GM18858 (cell line): ENCODE data around the gene XNDC1N.

Experiments
- ATAC-seq: cut with Tn5 transposase; IDR thresholded peaks from one replicate; pipeline ENCODE4 v1.9.1; 2021; ENCODE audit not compliant: unreplicated experiment

Gene XNDC1N

DNA sequence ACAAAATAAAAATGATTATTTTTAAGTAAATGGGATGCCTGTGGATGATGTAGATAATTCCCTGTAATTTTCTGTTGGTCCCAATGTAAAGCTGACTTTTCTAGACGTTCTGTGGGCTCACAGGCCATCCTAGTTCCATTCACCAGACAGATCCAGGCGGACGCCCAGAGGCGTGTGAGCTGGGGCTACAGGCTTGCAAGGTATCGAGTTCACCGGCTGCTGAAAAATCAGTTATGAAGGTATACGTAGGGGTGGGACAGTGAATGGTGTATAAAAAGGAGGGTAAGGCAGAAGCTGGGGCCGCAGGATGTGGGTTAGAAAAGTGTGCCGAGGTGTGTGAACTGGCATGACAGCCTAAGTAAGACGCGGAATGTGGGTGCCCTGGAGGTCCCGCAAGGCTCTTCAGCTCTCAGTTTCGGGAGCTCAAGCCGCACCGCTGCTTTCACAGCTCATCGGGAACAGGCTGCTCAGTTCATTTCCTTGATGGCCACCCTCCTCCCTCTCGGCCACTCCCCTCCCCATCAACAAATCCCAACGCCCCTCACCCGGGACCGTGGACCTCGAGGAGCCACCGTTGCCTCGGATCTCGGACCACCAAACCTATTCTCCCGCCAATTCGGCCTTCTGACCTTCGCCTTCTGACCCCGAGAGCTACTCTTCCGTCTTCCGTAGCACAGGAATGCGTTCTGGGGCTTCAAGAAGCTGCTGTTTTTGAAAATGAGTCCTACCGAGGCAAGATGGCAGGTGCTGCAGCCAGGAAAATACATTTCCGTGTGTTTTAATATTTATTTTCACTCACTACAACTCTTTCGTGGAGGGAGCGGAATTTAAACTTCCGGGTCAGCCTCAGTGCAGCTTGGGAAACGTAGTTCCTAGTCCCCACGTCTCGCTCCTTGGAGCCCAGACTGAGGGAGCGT, at the start of gene XNDC1N:
Gene XNDC1N, minus strand, starts transcription at position 775 of the 917 bp plus-strand sequence. CDS start 5,241 bp downstream, outside the sequence.
- ATAC-seq: peak; percentile 46

DNA sequence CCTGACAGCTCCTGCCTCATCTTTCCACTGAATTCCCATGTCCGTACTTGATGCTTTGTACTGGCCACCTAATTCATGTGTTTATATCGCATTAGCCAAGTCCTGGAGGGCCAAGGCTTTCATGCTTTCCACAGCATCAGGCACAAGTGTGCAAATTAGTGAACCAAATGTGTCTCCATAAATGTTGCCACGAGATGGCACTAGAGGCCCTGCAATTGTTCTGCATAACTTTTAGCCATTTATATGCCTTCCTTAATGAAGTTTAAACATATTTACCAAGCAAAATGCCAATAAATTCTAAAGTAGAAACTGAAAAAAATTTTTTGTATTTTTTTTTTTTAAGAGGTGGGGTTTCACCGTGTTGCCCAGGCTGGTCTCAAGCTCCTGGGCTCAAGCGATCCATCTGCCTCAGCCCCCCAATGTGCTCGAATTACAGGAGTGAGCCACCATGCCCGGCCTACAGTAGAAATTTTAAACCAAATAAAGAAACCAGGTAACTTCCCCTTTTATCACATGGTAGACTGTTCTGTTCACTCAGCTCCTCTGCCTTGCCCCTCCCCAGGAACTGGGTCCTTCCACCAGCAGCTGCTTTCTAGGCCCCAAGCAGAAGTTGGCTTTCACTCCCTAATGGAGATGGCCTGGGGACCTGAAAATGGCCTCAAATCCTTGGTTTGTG, 49.5 kb upstream of the XNDC1N start:
- no peak for ATAC-seq

- no peak for ATAC-seq
Observed at GRCh38 chr11:71977090-71977489, 48.7 kb upstream of the XNDC1N start.

DNA sequence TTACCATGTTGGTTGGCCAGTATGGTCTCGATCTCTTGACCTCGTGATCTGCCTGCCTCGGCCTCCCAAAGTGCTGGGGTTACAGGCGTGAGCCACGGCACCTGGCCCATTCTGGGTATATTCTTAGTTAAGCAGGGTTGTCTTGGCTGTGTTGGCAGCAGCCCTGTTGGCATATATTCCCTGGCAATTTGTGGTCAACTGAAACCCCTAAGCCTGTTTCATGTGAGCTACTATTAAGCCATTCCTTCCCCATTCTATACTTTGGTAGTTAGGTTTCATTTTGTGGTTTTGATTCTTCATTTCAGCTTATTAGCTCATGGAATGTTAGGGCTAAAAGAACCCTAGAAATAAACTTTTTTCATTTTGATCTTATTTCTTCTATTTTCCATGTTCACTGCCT, 48.2 kb upstream of the XNDC1N start:
- no peak for ATAC-seq

DNA sequence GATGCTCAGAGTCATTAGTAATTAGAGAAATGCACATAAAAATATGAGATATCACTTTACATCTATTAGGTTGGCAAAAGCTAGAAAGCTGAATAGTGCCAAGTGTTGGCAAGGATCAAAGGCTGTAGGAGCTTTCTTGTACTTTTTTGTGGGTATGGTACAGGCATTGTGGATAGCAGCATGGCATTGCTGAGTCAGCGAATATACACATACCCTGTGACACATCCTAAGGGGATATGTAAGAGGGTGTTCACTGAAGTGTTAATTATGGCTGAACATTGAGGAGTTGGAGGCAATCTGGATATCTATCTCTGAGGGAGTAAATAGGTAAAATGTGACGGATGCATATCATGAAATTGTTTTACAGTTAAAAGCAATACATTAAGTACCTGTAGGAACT, 43.3 kb upstream of the XNDC1N start:
- ATAC-seq: no peak

DNA sequence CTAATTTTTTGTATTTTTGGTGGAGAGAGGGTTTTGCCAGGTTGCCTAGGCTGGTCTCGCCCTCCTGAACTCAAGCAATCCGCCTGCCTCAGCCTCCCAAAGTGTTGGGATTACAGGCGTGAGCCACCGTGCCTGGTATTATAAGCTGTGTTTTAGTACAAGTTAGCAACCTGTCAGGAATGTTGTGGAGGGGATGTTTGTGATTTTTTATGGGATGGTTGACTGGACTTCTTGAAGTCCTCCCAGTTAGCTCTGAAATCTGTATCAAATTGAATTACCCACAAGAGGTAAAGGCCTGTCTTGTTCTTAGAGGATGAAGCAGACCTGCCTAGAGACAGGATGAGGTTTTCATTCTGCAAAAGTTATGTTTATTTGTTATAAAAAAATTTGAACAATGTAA, 36.2 kb upstream of the XNDC1N start:
- no peak for ATAC-seq

DNA sequence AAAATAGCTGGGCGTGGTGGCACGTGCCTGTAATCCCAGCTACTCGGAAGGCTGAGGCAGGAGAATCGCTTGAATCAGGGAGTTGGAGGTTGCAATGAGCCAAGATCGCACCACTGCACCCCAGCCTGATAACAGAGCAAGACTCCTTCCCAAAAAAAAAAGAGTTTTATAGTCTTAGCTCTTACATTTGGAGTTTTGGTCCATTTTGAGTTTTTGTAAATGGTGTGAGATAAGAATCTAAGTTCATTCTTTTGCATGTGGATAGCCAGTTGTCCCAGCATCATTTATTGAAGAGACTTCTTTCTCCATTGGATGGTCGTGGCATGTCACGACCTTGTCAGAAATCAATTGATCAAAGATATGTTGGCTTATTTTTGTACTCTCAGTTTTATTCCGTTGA, 35.1 kb upstream of the XNDC1N start:
- no peak for ATAC-seq

DNA sequence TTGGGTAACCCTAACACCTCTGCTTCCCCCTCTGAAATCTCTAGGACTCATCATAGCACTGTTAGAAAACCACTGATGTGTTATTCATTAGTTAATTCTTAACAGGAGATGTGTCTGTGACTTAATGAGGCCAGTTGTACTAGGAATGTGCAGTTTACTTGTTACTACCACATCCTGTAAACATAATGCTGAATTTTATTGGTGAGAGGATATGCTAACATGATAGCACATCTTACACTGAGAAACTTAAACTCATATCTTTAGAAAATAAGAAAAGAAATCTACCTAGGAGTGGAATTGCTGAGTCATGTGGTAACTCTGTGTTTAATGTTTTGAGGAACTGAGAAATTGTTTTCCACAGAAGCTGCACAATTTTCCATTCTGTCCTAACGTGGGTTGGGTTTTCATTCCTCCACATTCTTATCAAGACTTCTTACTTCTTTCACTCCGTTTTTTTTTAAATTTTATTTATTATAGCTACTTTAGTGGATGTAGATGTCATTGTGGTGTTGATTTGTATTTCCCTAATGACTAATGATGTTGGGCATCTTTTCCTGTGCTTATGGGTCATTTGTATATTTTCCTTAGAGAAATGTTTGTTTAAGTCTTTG, 34.1 kb upstream of the XNDC1N start:
- ATAC-seq: peak; percentile 62

DNA sequence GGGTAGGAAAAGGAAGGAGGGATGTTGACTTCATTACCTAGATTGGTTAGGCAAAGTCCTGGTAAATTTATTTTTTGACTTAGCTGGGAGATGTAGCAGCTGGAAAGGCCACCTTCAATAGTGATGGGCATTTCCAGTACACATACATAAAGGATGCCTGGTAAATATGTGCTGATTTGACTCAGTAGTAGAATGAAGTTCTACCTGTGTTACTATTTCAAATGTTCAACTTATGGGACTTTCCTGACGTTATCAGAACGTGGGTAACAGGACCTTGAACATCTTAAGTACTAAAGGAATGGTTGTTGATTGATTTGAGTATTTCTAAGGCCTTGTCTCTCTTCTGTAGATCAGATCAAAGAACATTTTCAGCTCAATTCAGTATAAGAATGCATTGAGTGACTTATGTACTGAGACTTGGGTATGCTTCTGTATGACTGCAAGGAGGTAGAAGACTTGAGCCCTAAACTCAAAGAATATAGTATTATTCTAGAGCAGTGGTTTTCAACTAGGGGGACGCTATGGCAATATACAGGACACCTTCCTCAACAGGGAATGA, 27.6 kb upstream of the XNDC1N start:
- ATAC-seq: no peak

DNA sequence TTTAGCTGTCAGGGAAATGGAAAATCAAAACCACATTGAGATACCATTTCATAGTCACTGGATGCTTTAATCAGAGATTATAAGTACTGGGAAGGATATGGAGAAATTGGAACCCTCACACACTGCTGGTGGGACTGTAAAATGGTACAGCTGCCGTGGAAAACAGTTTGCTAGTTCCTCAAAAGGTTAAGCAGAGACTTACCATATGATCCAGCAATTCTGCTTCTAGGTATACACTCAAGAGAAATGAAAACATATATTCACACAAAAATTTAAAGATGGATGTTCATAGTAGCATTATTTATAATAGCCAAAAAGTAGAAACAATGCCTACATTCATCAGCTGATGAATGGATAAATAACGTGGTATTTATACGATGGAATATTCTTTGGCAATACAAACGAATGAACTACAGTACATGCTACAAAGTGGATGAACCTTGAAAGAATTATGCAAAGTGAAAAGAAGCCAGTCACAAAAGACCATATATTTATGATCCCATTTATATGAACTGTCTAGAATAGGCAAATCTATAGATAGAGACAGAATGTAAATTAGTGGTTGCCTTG, 23.4 kb upstream of the XNDC1N start:
- ATAC-seq: no peak

DNA sequence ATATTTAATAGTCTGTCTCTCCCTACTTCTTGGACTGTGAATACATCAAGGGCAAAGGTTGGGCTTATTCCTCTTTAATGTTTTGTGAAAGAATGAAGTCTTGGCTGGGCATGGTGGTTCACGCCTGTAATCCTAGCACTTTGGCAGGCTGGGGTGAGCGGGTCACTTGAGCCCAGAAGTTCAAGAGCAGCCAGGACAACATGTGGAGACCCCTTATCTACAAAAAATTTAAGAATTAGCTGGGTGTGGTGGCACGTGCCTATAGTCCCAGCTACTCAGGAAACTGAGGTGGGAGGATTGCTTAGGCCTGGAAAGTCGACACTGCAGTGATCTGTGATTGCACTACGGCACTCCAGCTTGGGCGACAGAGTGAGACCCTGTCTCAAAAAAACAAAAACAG, 20.6 kb upstream of the XNDC1N start:
- ATAC-seq: no peak

DNA sequence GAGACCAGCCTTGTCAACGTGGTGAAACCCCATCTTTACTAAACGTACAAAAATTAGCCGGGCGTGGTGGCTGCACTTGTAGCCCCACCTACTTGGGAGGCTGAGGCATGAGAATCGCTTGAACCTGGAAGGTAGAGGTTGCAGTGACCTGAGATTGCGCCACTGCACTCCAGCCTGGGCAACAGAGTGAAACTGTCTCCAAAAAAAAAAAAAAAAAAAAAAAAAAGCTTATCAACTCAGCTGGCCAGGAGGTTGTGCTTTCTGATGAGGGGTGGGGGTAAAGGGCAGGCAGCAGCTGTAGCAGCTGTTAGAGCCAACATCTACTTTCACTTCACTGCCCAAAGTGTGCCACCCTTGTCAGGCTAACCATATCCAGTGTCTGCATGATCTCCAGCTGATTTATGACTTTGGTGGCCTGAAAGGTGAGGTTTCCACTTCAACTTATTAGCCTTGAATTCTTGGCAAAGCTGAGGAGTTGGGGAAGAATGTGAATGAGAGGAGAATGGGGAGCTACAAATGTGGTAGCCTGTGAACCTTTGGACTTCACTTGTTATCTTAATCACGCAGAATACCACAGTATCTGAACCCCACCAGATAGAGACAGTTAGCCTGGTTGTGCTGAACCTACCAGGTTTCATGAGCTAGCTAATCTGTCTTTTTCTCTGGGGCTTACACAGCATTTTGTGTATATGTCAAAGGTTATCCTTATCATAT, 20.1 kb upstream of the XNDC1N start:
- ATAC-seq: no peak

- no peak for ATAC-seq
Observed at GRCh38 chr11:71947498-71947897, 19.1 kb upstream of the XNDC1N start.

- no peak for ATAC-seq
Observed at GRCh38 chr11:71946144-71946571, 17.8 kb upstream of the XNDC1N start.

- no peak for ATAC-seq
Observed at GRCh38 chr11:71940561-71941219, 12.3 kb upstream of the XNDC1N start.

DNA sequence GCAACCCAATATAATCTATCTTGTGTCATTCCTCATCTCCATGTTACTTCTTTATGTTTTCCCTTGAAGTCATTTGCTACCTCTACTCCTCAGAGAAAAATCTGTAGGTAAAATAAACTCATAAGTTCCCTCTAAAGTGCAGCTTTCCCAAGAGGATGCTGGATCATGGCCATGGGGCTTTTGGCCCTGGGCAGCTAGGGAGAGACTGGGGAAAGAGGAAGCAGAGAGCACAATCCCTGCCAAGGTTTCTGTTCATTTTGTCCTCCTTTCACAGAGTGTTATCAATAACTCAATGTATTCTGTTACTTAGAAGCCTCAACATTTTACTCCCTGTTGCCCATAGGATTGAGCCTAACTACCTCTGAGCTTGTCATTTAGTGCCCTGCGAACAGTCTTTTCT, 9.4 kb upstream of the XNDC1N start:
- ATAC-seq: no peak

DNA sequence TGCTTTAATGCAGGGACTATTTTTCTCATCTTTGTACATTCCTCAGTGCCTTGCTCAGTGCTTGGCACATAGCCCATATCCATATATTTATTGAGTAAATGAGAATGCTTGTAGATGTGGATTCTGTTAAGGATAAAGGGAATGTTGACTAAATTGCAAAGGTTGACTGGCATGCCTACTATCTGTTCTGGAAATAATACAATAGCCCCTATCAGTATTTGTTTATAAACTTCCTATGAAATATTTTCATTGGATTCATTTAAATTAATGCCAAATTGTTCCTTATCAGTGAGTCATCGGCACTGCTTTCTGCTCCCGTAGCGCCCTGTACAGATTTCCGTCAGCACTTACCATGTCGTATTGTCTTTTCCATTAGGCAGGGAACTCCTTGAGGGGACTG, 8.4 kb upstream of the XNDC1N start:
- ATAC-seq: no peak

DNA sequence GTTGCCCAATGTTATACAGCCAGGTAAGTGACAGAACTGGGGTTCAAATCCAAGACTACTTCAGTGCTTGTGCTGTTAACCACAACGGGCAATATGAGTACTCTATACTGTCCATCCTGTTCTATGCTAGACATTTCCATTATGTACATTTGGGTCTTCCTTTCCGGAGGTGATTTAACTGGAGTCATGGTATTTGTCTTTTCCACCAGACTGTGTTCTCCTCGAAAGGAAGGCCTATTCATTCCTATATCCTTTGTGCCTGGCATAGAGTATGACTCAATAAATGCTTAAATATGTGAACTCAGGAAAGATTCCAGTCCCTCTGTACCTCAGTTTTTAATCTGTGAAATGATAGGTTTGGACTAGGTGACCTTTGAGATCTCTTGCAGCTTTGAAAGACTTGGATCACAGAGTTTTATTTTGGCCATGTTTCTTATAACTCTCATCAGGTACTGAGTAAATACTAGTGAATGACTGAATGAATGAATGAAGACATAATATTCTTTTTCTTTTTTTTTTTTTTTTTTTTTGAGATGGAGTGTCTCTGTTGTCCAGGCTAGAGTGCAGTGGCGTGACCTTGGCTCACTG, 7.0 kb upstream of the XNDC1N start:
- no peak for ATAC-seq

DNA sequence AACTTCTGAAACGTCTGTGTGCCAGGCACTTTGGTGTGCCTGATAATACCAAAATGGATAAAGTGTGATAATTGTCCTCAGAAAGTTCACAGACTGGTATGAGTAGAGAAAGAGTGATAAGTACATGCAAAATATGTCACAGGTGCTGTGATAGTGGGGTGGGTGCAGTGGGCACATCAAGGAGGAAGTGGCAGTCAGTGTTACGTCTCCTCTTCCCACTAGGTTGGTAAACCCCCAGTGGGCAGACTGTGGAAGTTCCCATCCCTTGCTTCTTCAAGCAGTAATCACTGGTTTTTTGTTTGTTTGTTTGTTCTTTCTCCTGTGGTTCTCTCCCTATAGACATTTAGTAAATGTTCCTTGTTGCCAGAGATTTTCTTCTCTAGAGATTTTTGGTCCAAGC, 5.8 kb upstream of the XNDC1N start:
- no peak for ATAC-seq
